Fibroblast of villous mesenchyme (primary cell): Measurements from ENCODE around the gene POLDIP3. TPM values are rescaled to one million over a fixed set of nuclear protein-coding genes. Genes with fewer than 3 reads are reported as not detected.
"Not testable (repeated sequence)": the region's sequence is repeated elsewhere in the genome, so short reads cannot be mapped to it uniquely, and the experiment has no call there.

Source experiments
- DNase-seq: peaks from one replicate; pipeline ENCODE4 v3.0.0-alpha.2; 2010; ENCODE audit warnings: low read depth
- H3K4me3 ChIP-seq: 2 replicates; pipeline ENCODE4 v1.5.1; 2011; ENCODE audit warnings: low read depth, mild to moderate bottlenecking, low read length
- total RNA-seq: library from RNA; depleted of rRNA; stranded (reverse); fragments of >200 nt; gene quantifications from 2 replicates; pipeline ENCODE4 v1.2.3, GENCODE V29; 2012
- TF ChIP-seq, protein P1 (sequence below): IDR thresholded peaks from 2 replicates; pipeline ENCODE4 v1.5.1; 2012; ENCODE audit warnings: low read depth, mild to moderate bottlenecking, low read length; ENCODE audit not compliant: insufficient read depth

POLDIP3 gene
- total RNA-seq, 1 donor: 26.3 TPM

- no peak for DNase-seq
- TF ChIP-seq, protein P1, sequence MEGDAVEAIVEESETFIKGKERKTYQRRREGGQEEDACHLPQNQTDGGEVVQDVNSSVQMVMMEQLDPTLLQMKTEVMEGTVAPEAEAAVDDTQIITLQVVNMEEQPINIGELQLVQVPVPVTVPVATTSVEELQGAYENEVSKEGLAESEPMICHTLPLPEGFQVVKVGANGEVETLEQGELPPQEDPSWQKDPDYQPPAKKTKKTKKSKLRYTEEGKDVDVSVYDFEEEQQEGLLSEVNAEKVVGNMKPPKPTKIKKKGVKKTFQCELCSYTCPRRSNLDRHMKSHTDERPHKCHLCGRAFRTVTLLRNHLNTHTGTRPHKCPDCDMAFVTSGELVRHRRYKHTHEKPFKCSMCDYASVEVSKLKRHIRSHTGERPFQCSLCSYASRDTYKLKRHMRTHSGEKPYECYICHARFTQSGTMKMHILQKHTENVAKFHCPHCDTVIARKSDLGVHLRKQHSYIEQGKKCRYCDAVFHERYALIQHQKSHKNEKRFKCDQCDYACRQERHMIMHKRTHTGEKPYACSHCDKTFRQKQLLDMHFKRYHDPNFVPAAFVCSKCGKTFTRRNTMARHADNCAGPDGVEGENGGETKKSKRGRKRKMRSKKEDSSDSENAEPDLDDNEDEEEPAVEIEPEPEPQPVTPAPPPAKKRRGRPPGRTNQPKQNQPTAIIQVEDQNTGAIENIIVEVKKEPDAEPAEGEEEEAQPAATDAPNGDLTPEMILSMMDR: no peak
- no peak overlapping the region for H3K4me3 ChIP-seq
These were observed 30.2 kb downstream of the POLDIP3 start for GRCh38 chr22:42584364-42584940.

DNA sequence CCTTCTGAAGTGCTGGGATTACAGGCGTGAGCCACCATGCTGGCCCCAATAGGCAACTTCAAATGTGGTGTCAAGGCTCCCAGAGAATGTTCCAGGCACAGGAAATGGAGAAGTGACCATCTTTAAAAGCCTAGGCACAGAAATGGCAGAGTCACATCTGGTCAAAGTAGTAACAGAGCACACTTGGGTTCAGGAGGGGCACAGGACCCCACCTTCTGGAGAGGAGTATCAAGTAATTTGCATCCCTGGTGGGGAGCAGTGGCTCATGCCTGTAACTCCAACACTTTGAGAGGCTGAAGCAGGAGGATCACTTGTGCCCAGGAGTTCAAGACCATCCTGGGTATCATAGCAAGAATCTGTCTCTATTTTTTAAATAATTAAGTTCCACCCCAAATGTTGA is 31.7 kb downstream of the POLDIP3 start:
- TF ChIP-seq, protein P1: no peak
- H3K4me3 ChIP-seq: no peak overlapping the region
- no peak for DNase-seq

GRCh38 chr22:42581762-42582716 is 32.6 kb downstream of the POLDIP3 start:
- TF ChIP-seq, protein P1: no peak
- peak; percentile 71 for DNase-seq
- peak overlapping the region; percentile 71 for H3K4me3 ChIP-seq

- H3K4me3 ChIP-seq: peak overlapping the region; percentile 71
- DNase-seq: not testable (repeated sequence)
These were observed 33.4 kb downstream of the POLDIP3 start for GRCh38 chr22:42581194-42581761.

- not testable (repeated sequence) for DNase-seq, H3K4me3 ChIP-seq
These were observed 34.6 kb downstream of the POLDIP3 start for GRCh38 chr22:42580040-42580439.

DNA sequence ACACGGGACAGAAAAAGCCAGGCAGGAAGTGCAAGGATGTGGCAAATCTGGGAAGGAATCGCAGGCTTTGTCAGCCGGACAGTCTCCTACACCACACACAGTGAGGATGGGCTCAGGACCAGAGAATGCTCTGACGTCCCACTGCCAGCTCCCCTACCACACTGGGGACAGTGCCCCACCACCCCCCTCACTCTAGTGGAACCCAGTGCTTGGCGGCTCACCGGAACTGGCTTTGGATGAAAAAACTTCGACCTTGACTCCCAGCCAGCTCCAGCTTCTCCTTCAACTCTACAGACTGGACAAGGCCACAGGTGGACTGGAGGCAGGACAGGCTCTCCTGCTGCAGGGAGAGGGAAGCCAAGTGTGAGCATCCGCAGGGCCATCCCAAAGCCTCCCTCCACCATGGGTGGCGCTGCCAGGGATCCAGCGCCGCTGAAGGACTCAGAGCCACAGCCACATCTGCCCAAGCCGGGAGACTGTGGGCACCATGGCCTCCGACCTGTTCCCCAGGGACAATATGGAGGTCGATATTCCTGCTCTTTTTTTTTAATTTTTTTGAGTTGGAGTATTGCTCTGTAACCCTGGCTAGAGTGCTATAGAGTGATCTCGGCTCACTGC is 37.0 kb downstream of the POLDIP3 start:
- H3K4me3 ChIP-seq: no peak overlapping the region
- DNase-seq: no peak
- TF ChIP-seq, protein P1: no peak

DNA sequence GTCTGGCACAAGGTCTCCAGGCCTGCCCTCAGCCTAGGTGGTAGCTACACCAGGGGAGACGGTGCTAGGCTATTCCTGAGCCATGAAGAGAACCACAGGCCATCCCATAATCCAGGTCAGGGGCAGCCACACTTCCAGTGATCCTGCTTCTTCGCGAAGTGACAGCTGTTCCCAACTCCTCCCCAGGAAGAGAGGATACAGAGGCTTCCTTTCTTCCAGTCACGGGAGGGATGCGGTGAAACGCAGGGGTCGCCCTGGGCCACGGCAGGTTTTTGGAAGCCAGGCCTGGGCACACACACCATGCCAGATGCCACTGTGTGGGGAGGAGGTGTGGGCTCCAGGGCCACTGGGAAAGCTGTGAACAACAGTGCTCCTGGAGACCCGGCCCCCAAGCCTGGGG is 37.5 kb downstream of the POLDIP3 start:
- DNase-seq, H3K4me3 ChIP-seq: not testable (repeated sequence)

DNA sequence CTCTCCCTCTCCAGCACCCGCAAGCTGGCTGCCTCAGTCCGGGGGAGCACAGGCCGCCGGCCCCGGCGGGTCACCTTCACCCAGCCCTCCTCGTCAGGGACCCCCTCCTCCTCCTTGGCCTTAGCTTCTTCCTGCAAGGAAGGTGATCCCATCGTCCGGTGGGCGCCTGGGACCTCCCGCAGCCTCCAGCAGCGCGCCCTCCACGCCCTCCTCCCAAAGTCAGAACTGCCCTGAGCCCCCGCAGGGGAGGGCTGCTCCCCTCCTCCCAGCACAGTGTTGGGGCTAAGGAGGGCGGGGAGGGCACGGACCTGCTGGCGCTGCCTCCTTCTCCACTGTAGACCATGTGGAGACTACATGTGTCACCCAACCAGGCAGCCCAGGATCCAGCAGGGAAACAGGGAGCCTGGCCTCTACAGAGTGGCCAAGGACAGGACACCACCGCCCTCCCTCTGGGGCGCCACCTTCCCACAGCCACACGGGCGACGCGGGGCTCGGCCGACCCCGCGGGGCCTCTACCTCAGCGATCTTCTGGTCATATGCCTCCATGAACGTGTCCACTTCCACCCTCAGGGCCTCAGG is 38.6 kb downstream of the POLDIP3 start:
- not testable (repeated sequence) for H3K4me3 ChIP-seq, DNase-seq

- not testable (repeated sequence) for DNase-seq, H3K4me3 ChIP-seq
These were observed 40.2 kb downstream of the POLDIP3 start for GRCh38 chr22:42574468-42574867.

DNA sequence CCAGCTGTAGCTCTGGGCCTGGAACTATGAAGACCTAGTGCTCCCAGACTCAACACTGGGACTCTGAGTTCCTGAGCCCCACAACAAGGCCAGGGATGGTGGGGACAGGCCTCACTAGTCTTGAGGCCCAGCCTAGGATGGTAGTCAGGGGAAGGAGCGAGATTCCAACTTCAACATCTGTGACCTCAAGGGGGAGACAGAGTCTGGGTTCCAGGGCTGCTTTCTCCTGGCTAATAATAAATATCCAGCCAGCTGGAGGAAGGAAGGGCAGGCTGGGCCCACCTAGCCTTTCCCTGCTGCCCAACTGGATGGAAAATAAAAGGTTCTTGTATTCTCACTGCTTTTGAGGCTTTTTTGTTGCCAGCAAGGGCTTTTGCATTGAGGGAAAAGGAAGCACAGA is 40.6 kb downstream of the POLDIP3 start:
- not testable (repeated sequence) for DNase-seq, H3K4me3 ChIP-seq

GRCh38 chr22:42571068-42571467 is 43.6 kb downstream of the POLDIP3 start:
- H3K4me3 ChIP-seq, DNase-seq: not testable (repeated sequence)

- DNase-seq, H3K4me3 ChIP-seq: not testable (repeated sequence)
These were observed 44.1 kb downstream of the POLDIP3 start for GRCh38 chr22:42570580-42570979.

DNA sequence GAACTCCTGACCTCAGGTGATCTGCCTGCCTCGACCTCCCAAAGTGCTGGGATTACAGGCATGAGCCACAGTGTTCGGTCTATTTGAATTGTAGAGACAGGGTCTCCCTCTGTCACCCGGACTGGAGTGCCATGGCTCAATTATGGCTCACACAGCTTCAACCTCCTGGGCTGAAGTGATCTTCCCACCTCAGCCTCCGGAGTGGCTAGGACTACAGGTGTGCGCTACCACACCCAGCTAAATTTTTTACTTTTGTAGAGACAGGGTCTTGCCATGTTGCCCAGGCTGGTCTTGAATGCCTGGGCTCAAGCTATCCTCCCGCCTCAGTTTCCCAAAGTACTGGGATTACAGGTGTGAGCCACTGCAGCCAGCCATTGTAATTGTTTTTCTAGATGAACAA is 46.7 kb downstream of the POLDIP3 start:
- DNase-seq, H3K4me3 ChIP-seq: not testable (repeated sequence)
